OCI-LY1 (cell line): ENCODE measurements around the gene ACOT8.

Source experiments
- CTCF ChIP-seq: fragments of 200-600 bp; sonication (generic), shearing (Covaris generic); IDR thresholded peaks from 2 replicates; pipeline ENCODE4 v1.5.1; 2017; ENCODE audit warnings: mild to moderate bottlenecking, antibody characterized with exemption, low read length, moderate library complexity, mixed read lengths
- EZH2 ChIP-seq: fragments of 200-600 bp; sonication (generic), shearing (Covaris generic); IDR thresholded peaks from 2 replicates; pipeline ENCODE4 v1.8.0; 2017; ENCODE audit warnings: borderline replicate concordance, mixed run types, mild to moderate bottlenecking, antibody characterized with exemption, low read length, moderate library complexity, mixed read lengths

- TF ChIP-seq CTCF (peak; percentile 52), EZH2 (no peak)
Observed at GRCh38 chr20:45823949-45824835, 33.0 kb downstream of the ACOT8 start.
